Measurements from ENCODE around the gene COLEC12.

COLEC12 gene

DNA sequence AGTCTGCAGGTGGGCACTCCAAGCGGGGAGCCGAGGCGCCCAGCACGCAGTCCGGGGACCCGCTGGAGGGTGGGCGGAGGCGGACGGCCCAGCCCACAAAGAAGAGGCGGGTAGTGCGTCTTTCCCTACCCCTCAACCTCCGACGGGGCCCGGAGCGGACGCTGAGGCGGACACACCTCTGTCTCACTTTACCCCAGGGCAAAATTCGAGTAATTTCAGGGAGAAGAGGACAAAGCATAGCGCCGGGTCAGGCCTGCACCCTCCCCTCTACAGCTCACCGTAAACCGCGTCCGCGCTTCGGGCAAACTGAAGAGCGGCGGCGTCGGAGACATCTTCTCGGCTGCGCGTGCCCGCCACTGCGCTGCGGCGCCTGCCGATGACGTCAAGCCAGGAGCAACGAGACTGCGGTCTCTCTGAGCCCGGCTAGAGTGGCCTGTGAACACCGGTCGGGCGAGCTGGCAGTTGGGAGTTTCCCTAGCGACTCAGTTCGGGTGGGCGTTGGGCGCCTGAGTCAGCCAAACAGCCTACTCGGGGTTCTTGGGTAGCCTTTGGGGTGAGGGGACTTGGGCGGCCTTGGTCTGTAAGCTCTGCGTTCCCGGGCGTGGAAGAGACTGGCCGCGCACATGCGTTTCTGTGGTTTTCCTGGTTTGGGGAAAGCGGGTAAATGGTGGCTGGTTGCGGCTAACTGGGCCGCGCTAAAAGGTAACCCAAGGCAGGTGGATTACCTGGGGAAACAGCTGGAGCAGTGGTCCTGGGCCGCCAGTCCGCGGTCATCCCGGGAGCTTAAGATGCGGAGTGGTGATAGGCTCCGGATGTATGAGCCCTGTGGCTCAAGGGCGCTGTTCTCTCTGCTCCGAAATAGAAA lies 232.6 kb downstream of the COLEC12 start, which contains the start of gene THOC1:
THOC1 (minus strand) TSS at position 360 of the 865 bp plus-strand sequence; CDS start at position 332, 28 bp downstream.
- TF ChIP-seq CTCF (IDR thresholded peaks at IDR 0.05; ENCODE audit: low read depth, low read length, missing control alignments): no peak
- H3K4me3 ChIP-seq (replicated peaks; ENCODE audit: low read depth, low read length): peak within 1 kb of the TSS; percentile 91
- peak; percentile 80 for DNase-seq (ENCODE audit: extremely low read depth, low read depth)

DNA sequence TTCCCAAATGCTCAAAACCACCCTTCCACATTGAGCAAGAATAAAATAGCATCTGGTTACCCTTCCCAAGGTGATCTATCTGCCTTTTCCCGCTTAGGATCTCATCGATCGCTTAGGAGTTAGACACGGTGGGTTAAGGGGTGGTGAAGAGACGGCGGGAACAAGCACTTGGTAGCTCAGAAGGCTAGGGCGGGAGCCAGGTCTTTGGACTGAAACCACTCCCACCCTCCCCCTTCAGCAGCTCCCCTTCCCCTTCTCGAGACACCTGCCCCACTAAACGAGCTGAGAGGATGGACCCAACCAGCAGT lies 233.2 kb downstream of the COLEC12 start:
- peak overlapping the region; percentile 91 for H3K4me3 ChIP-seq (replicated peaks; ENCODE audit: low read depth, low read length)
- TF ChIP-seq CTCF (IDR thresholded peaks at IDR 0.05; ENCODE audit: low read depth, low read length, missing control alignments): no peak
- no peak for DNase-seq (ENCODE audit: extremely low read depth, low read depth)

Measured in HFF-Myc (cell line).